ENCODE data around the gene CD8B2.
"Not testable (repeated sequence)": the region's sequence is repeated elsewhere in the genome, so short reads cannot be mapped to it uniquely, and the experiment has no call there.

The CD8B2 gene

DNA sequence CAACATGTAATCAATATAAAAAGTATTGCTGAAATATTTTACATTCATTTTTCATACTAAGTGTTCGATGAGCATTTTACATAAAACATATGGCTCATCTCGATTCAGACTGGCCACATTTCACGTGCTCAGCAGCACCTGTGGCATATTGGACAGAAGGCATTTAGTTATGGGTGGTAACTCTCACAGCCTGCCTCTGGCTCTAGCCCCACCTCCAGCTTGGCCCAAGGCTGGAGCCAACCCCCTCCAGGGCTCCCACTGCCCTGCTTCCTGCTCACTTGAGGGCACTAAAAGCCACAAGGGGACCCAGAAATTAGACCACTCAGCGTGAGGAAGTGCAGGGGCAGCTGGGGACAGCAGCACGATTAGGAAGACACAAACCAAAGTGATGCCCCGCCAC is 5.2 kb downstream of the CD8B2 start:
- not testable (repeated sequence) for H3K9me3 ChIP-seq (ENCODE audit: insufficient read depth, low read length); H3K4me3 ChIP-seq (ENCODE audit: low read length); H3K4me1 ChIP-seq (ENCODE audit: low read length); H4K20me1 ChIP-seq (ENCODE audit: insufficient read depth, low read length); H3K36me3 ChIP-seq (replicated peaks; ENCODE audit: low read depth, low read length); H3K27ac ChIP-seq (ENCODE audit: low read length); H3K27me3 ChIP-seq (ENCODE audit: low read depth, low read length); H3K9ac ChIP-seq (ENCODE audit: low read length); H3K79me2 ChIP-seq (ENCODE audit: low read length); H3K4me2 ChIP-seq (ENCODE audit: low read length); H2AFZ ChIP-seq (ENCODE audit: low read depth, low read length)

GRCh38 chr2:106492913-106493312 is 5.7 kb downstream of the CD8B2 start:
- not testable (repeated sequence) for H2AFZ ChIP-seq (ENCODE audit: low read depth, low read length); H3K9me3 ChIP-seq (ENCODE audit: insufficient read depth, low read length); H3K4me1 ChIP-seq (ENCODE audit: low read length); H4K20me1 ChIP-seq (ENCODE audit: insufficient read depth, low read length); H3K36me3 ChIP-seq (replicated peaks; ENCODE audit: low read depth, low read length); H3K4me3 ChIP-seq (ENCODE audit: low read length); H3K4me2 ChIP-seq (ENCODE audit: low read length); H3K27me3 ChIP-seq (ENCODE audit: low read depth, low read length); H3K79me2 ChIP-seq (ENCODE audit: low read length); H3K9ac ChIP-seq (ENCODE audit: low read length); H3K27ac ChIP-seq (ENCODE audit: low read length)

GRCh38 chr2:106498549-106498948 is 11.4 kb downstream of the CD8B2 start:
- not testable (repeated sequence) for H3K4me3 ChIP-seq (ENCODE audit: low read length); H3K9me3 ChIP-seq (ENCODE audit: insufficient read depth, low read length); H2AFZ ChIP-seq (ENCODE audit: low read depth, low read length); H3K9ac ChIP-seq (ENCODE audit: low read length); H3K79me2 ChIP-seq (ENCODE audit: low read length); H3K36me3 ChIP-seq (replicated peaks; ENCODE audit: low read depth, low read length); H3K27me3 ChIP-seq (ENCODE audit: low read depth, low read length); H3K27ac ChIP-seq (ENCODE audit: low read length); H3K4me1 ChIP-seq (ENCODE audit: low read length); H4K20me1 ChIP-seq (ENCODE audit: insufficient read depth, low read length); H3K4me2 ChIP-seq (ENCODE audit: low read length)

GRCh38 chr2:106500350-106500749 is 13.2 kb downstream of the CD8B2 start:
- H3K9me3 ChIP-seq (ENCODE audit: insufficient read depth, low read length); H3K4me2 ChIP-seq (ENCODE audit: low read length); H3K27me3 ChIP-seq (ENCODE audit: low read depth, low read length): not testable (repeated sequence)

GRCh38 chr2:106502351-106502750 is 15.2 kb downstream of the CD8B2 start:
- not testable (repeated sequence) for H2AFZ ChIP-seq (ENCODE audit: low read depth, low read length); H3K4me3 ChIP-seq (ENCODE audit: low read length); H3K9ac ChIP-seq (ENCODE audit: low read length); H3K4me1 ChIP-seq (ENCODE audit: low read length); H3K79me2 ChIP-seq (ENCODE audit: low read length); H3K4me2 ChIP-seq (ENCODE audit: low read length); H4K20me1 ChIP-seq (ENCODE audit: insufficient read depth, low read length); H3K9me3 ChIP-seq (ENCODE audit: insufficient read depth, low read length); H3K27ac ChIP-seq (ENCODE audit: low read length); H3K27me3 ChIP-seq (ENCODE audit: low read depth, low read length); H3K36me3 ChIP-seq (replicated peaks; ENCODE audit: low read depth, low read length)

More at GRCh38 chr2:106500350-106500749, 13.2 kb downstream of the CD8B2 start:
- not testable (repeated sequence) for H3K4me3 ChIP-seq (ENCODE audit: low read length); H2AFZ ChIP-seq (ENCODE audit: low read depth, low read length); H3K9ac ChIP-seq (ENCODE audit: low read length); H3K79me2 ChIP-seq (ENCODE audit: low read length); H3K4me1 ChIP-seq (ENCODE audit: low read length); H3K36me3 ChIP-seq (replicated peaks; ENCODE audit: low read depth, low read length); H3K27ac ChIP-seq (ENCODE audit: low read length); H4K20me1 ChIP-seq (ENCODE audit: insufficient read depth, low read length)

GRCh38 chr2:106504192-106504591 is 17.0 kb downstream of the CD8B2 start:
- not testable (repeated sequence) for H3K4me2 ChIP-seq (ENCODE audit: low read length); H3K27ac ChIP-seq (ENCODE audit: low read length); H3K4me3 ChIP-seq (ENCODE audit: low read length); H3K9ac ChIP-seq (ENCODE audit: low read length); H4K20me1 ChIP-seq (ENCODE audit: insufficient read depth, low read length); H3K27me3 ChIP-seq (ENCODE audit: low read depth, low read length); H3K36me3 ChIP-seq (replicated peaks; ENCODE audit: low read depth, low read length); H3K4me1 ChIP-seq (ENCODE audit: low read length); H2AFZ ChIP-seq (ENCODE audit: low read depth, low read length); H3K79me2 ChIP-seq (ENCODE audit: low read length); H3K9me3 ChIP-seq (ENCODE audit: insufficient read depth, low read length)

DNA sequence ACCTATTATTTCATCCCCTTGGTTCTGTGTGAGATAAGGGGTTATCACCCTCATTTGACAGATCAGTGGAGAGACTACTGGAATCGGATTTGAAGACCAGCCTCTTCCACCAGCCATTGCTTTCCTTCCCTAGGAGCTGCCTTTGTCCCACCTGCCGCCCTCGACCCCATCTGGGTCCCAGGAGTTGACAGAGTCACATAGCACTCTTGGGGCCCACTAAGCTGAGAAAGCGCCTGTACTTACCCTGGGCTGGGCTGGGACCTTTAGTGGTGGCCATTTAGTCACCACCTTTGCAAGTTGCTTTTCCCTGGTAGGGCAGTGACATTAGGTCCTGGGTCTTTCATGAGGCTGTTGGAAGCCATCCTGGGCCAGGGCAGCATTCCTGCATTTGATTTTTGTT is 17.6 kb downstream of the CD8B2 start:
- H3K4me2 ChIP-seq (ENCODE audit: low read length); H3K4me3 ChIP-seq (ENCODE audit: low read length); H3K9me3 ChIP-seq (ENCODE audit: insufficient read depth, low read length); H3K36me3 ChIP-seq (replicated peaks; ENCODE audit: low read depth, low read length); H2AFZ ChIP-seq (ENCODE audit: low read depth, low read length); H3K79me2 ChIP-seq (ENCODE audit: low read length); H3K9ac ChIP-seq (ENCODE audit: low read length); H3K27me3 ChIP-seq (ENCODE audit: low read depth, low read length); H4K20me1 ChIP-seq (ENCODE audit: insufficient read depth, low read length); H3K27ac ChIP-seq (ENCODE audit: low read length); H3K4me1 ChIP-seq (ENCODE audit: low read length): not testable (repeated sequence)

DNA sequence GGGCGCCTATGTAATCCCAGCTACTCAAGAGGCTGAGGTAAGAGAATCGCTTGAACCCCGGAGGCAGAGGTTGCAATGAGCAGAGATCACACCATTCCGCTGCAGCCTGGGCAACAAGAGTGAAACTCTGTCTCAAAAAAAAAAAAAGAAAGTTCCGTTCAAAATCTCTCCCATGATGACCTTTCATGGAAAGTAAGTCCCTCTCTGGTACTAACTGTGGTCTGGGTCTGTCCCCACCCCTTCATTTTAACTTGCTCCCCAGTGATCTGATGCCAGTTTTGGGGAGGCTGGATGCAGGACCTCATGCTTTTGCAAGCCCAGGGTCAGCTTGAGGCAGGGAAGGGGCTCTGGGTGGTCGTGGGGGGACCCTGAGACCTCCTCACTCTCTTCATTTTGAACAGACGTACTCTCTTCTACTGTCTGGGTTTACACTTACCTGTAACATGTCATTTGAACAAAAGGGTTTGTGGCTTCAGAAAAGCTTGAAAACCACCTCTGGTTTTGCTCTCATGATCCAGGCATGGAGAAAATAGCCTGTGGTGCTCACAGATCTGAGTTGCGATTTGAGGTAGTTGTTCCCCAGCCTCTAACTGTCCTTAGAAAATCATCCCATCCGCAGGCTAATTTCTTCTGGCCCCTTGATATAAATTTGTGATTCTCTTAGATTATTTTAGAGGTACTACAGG is 19.0 kb downstream of the CD8B2 start:
- not testable (repeated sequence) for H4K20me1 ChIP-seq (ENCODE audit: insufficient read depth, low read length); H3K27me3 ChIP-seq (ENCODE audit: low read depth, low read length); H3K9ac ChIP-seq (ENCODE audit: low read length); H3K36me3 ChIP-seq (replicated peaks; ENCODE audit: low read depth, low read length); H3K4me3 ChIP-seq (ENCODE audit: low read length); H3K79me2 ChIP-seq (ENCODE audit: low read length); H3K4me2 ChIP-seq (ENCODE audit: low read length); H3K4me1 ChIP-seq (ENCODE audit: low read length); H3K9me3 ChIP-seq (ENCODE audit: insufficient read depth, low read length); H3K27ac ChIP-seq (ENCODE audit: low read length); H2AFZ ChIP-seq (ENCODE audit: low read depth, low read length)

DNA sequence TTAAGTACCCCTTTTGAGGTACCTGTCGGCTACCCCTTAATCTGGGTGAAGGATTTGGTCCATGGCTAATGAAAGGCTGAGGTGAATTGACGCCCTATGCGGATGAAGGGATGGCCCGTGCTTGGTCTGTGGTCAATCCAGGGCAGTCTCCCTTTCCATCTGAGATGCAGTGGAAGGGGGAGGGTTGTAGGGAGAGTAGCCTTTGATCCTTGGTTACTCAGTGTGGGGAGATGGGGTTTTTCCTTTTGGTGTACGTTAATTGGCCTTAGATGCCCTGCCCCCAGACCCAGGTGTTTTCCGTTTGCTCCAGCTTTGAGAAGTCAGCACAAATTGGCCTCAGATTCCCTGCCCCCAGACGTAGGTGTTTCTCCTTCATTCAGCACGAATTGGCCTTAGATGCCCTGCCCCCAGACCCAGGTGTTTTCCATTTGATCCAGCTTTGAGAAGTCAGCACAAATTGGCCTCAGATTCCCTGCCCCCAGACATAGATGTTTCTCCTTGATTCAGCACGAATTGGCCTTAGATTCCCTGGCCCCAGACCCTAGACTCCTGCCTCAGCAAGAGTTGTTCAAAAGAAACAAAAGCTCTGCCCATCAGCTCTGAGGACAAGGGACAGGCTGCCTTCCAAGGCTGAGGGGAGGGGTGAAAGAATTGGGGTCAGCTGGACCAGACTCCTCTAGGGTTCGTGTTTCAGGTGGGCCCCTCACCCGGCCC is 21.7 kb downstream of the CD8B2 start:
- H3K4me3 ChIP-seq (ENCODE audit: low read length); H3K36me3 ChIP-seq (replicated peaks; ENCODE audit: low read depth, low read length); H2AFZ ChIP-seq (ENCODE audit: low read depth, low read length); H3K9ac ChIP-seq (ENCODE audit: low read length); H3K4me2 ChIP-seq (ENCODE audit: low read length); H3K27ac ChIP-seq (ENCODE audit: low read length); H3K27me3 ChIP-seq (ENCODE audit: low read depth, low read length); H4K20me1 ChIP-seq (ENCODE audit: insufficient read depth, low read length); H3K4me1 ChIP-seq (ENCODE audit: low read length); H3K9me3 ChIP-seq (ENCODE audit: insufficient read depth, low read length); H3K79me2 ChIP-seq (ENCODE audit: low read length): not testable (repeated sequence)

DNA sequence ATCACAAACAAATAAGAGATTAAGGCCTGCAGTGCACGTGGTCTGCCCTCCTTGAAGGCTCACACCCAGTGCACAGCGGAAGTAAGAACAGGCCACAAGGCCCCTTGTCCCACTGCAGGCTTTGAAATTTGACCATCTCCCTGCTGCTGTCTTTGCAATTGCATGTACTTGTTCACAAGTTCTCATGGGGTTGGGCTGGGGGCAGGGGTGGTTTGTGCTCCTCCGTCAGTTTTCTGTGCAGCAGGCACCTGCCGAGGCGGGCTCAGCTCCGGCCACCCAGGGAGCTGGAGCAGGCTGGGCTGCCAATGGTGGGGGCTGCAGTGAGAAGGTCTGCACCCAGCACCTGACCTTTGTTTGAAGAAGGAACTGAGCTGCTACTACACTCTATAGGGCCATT is 22.2 kb downstream of the CD8B2 start:
- H3K9ac ChIP-seq (ENCODE audit: low read length); H3K27me3 ChIP-seq (ENCODE audit: low read depth, low read length); H2AFZ ChIP-seq (ENCODE audit: low read depth, low read length); H3K4me3 ChIP-seq (ENCODE audit: low read length); H3K4me2 ChIP-seq (ENCODE audit: low read length); H3K36me3 ChIP-seq (replicated peaks; ENCODE audit: low read depth, low read length); H3K4me1 ChIP-seq (ENCODE audit: low read length); H3K9me3 ChIP-seq (ENCODE audit: insufficient read depth, low read length); H3K27ac ChIP-seq (ENCODE audit: low read length); H3K79me2 ChIP-seq (ENCODE audit: low read length); H4K20me1 ChIP-seq (ENCODE audit: insufficient read depth, low read length): not testable (repeated sequence)

Measured in OCI-LY3 (cell line).